HG03103 (cell line): ENCODE data around the gene PDCD1.
A peak's percentile ranks its signal among the peaks of the same experiment; 100 is the strongest.

Experiments
- ATAC-seq: cut with Tn5 transposase; IDR thresholded peaks from one replicate; pipeline ENCODE4 v1.9.1; 2021; ENCODE audit warnings: low read depth; ENCODE audit not compliant: unreplicated experiment

Gene PDCD1

DNA sequence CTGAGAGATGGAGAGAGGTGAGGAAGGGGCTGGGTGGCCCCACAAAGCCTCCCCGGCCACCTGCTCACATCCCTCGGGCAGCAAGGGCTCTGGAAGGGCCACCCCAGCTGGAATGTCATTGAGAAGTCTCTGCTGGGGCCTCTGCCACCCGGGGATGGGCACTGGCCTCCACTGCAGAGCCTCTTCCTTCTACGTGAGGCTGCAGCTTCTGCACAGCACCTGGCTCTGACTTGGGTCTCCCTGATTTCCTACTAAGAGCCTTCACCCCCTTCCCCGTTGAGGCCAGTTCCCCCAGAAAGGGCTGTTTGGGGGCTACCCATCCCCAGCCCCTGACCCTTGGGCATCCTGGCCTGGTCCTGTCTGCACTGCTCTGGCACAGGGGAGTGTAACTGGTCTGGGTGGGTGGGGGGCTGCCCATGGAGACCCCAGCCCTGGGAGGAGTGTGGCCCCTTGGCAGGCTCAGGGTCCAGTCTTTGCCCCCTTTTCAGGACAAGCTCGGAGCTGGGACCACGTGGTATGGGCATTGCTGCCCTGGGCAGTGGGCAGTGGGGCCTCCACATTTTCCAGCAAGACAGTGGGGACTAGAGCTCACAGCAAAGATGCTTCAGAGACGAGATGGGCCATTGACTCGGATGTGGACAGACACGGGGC is 5.6 kb downstream of the PDCD1 start:
- no peak for ATAC-seq

DNA sequence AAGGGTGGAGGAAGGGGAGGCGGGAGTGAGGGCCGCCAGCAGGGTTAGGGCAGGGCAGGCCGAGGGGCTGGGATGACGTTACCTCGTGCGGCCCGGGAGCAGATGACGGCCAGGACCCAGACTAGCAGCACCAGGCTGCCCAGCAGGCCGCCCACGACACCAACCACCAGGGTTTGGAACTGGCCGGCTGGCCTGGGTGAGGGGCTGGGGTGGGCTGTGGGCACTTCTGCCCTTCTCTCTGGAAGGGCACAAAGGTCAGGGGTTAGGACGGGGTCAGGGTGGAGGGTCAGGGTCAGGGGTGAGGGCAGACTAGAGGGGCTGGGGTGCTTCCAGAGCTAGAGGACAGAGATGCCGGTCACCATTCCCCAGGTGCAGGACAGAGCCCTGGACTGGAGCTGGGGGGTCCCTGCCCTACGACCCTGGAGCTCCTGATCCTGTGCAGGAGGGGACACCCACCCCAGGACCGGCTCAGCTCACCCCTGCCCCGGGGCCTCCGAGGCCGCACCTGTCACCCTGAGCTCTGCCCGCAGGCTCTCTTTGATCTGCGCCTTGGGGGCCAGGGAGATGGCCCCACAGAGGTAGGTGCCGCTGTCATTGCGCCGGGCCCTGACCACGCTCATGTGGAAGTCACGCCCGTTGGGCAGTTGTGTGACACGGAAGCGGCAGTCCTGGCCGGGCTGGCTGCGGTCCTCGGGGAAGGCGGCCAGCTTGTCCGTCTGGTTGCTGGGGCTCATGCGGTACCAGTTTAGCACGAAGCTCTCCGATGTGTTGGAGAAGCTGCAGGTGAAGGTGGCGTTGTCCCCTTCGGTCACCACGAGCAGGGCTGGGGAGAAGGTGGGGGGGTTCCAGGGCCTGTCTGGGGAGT is 6.3 kb downstream of the PDCD1 start:
- no peak for ATAC-seq

- no peak for ATAC-seq
Observed at GRCh38 chr2:241851325-241852115, 7.2 kb downstream of the PDCD1 start.

GRCh38 chr2:241850544-241851324 is 8.0 kb downstream of the PDCD1 start:
- no peak for ATAC-seq

DNA sequence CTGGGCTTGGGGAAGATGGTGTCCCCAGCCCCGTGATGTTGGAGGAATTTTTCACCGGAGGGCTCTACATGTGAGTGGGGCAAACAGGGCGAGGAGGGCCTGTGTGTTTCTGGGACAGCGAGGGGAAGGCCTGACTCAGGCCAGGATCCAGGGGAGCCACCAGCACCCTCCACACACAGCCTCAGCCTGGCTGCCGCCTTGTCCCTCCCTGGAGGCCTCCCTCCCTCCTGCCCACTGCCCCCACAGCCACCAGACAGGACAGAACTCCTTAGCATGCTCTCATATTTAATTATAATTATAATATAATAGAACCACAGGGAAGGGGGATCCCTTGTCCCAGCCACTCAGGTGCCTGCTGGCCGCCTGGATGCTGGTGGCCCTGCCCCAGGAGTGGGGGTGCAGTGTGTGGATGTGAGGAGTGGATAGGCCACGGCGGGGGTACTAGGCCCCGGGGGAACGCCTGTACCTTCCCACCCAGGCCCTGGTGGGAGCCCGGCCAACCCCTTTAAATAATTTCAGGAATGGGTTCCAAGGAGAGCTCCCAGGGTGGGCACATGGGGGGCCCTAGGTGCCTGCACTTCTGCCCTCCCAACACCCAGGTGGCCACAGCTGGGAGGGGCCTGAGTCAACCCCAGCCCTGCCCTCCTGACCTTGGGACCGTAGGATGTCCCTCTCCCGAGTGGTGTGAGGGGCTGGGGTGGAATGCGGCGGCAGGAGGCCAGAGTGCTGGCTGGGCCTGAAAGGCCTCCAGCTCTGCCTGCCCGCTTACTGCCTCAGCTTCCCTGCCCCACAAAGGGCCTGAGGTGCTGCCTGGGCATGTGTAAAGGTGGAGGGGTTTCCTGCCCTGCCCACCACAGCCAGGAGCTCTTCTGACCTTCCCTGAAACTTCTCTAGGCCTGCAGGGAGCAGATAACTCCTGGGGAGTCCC is 8.8 kb downstream of the PDCD1 start:
- no peak for ATAC-seq

DNA sequence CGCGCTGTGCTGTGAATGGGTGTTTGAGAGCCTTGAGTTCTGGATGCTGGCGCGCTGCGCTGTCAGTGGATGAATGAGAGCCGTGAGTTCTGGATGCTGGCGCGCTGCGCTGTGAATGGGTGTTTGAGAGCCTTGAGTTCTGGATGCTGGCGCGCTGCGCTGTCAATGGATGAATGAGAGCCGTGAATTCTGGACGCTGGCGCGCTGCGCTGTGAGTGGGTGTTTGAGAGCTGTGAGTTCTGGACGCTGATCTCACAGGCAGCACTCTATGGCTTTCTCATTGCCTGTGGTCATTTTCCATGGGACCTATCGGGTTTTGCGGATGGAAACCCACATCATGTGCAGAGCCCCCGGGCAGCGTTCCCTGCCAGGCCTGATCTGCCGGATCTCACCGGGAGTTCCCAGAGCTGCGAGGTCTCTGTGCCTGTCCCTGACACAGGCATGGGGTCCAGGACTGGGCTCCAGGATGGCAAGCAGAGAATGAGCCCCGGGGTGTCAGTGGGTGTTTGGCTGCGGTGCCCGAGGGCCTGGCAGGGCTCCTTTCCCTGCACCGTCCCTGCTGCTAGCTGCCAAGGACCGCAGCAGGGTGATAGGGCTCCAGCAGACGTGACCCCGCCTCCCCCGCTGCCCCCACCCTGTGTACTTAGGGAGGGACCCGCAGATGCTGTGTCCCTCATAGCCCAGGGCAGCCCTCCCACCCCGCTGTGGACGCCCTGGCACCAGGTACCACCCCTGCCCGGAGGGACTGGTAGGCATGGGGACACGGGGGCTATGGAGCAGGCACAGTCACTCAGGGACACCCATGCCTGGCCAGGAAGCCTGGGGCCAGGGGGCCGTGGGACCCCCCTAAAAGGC is 9.7 kb downstream of the PDCD1 start:
- ATAC-seq: no peak

- no peak for ATAC-seq
Observed at GRCh38 chr2:241846406-241846805, 12.3 kb downstream of the PDCD1 start.

GRCh38 chr2:241844831-241845578 is 13.7 kb downstream of the PDCD1 start:
- ATAC-seq: no peak

GRCh38 chr2:241844066-241844728 is 14.5 kb downstream of the PDCD1 start:
- ATAC-seq: peak; percentile 49

DNA sequence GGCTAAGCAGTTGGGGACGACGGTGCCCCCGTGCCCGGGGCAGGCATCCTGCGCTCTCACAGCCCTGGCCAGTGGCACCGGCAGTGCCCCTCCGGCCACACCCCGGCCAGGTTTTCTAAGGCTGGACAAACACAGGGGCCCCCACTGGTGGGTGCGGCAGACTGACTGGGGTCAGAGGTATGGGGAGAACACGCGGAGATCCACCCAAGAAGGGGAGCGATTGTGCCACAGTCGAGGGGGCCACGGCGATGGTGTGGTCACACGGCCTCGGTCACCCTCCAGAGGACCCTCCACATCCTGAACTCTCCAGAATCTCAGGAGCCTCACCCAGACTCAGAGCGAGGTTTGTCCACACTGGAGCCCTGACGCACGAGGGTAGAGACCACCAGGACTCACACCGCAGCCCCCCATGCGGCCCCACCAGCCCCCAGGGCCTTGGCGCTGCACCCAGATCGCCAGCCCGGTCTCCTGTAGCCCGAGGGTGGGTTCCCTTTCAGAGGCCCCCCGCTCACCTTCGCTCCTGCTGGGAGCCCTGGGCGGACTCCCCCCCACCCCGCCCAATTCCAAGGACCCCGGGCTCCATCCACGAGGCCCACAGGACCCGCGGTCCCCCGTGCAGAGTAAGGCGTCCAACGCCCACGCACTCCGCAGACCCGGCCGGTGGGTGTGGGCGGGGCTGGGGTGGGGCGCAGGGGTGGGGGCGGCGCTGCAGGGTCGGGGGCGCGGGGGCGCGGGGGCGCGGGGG is 15.2 kb downstream of the PDCD1 start:
- ATAC-seq: no peak

GRCh38 chr2:241842620-241843211 is 16.0 kb downstream of the PDCD1 start:
- ATAC-seq: no peak

DNA sequence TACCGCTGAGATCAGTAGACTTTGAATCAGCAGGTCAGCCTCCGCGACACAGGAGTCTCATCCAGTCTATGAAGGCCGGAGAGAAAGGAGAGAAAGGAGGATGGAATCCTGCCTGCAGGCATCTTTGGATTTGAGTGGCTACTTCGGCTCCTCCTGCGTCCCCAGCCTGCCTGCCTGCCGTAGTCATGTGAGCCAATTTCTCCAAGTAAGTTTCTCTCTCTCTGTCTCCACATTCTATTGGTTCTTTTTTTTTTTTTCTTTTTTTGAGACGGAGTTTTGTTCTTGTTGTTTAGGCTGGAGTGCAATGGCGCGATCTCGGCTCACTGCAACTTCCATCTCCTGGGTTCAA is 16.7 kb downstream of the PDCD1 start:
- no peak for ATAC-seq

DNA sequence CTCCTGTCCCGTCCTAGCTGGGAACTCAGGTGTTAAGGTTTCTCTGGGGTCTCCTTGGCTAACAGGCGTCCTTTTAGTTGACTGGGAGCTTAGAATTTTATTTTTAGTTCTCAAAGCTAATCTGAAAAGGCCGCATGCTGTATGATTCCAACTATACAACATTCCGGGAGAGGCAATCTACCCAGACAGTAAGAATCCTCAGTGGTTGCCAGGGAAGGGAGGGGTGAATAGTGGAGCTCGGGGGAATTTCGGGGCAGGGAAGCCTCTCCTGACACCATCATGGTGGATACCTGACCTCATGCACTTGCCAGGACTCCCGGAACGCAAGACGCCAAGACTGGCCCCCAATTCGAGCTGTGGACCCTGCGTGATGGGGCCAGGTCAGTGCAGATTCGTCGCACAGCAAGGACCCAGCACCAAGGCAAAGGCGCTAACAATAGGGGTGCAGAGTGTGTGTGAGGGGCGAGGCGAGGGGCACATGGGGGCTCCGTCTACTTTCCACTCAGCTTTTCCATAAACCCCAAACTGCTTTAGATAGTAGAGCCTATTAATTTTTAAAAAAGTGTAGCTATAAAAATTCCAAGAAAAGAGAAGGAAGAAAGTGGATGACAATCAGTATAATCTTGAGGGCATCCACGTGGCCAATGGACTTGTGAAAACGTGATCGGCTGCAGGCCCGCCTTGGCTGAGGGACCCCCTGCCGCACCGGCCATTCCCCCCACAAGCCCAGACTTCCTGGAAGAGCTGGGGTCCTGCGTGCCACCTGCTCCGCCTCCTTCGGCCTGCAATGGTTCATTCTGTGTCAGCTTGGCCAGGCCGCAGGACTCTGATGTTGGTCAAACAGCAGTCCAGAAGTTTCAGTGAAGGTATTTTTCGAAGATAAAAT is 17.3 kb downstream of the PDCD1 start:
- no peak for ATAC-seq

GRCh38 chr2:241837197-241837965 is 21.3 kb downstream of the PDCD1 start:
- ATAC-seq: no peak

DNA sequence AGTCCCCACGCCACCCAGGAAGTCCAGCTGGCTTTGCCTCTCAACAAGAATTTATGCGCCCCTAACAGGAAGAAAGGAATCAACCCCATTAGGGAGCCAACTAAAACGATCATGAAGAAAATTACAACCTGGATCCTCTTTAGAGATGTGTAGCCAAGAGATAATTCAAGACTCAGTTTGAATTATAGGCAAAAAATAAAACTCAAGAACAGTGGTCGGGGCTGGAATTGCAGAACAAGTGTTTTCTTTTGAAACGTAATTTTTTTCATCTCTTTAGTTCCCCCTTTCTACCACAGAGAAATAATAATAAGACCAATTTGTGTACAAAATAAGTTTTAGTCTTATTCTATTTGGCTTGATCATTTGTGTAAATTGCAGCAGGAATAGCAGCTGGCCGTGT is 22.4 kb downstream of the PDCD1 start:
- ATAC-seq: no peak
